ENCODE data around the gene CISD1. TPM values are rescaled to one million over a fixed set of nuclear protein-coding genes. Genes with fewer than 3 reads are reported as not detected.
A peak's percentile ranks its signal among the peaks of the same experiment; 100 is the strongest.

CISD1 gene
- total and polyA plus RNA-seq, 10 of the 15 experiments (the other 5 are each of a cell fraction or from before 2014, with no cell fraction given), result 23.0 to 162 (median 58.5) TPM

DNA sequence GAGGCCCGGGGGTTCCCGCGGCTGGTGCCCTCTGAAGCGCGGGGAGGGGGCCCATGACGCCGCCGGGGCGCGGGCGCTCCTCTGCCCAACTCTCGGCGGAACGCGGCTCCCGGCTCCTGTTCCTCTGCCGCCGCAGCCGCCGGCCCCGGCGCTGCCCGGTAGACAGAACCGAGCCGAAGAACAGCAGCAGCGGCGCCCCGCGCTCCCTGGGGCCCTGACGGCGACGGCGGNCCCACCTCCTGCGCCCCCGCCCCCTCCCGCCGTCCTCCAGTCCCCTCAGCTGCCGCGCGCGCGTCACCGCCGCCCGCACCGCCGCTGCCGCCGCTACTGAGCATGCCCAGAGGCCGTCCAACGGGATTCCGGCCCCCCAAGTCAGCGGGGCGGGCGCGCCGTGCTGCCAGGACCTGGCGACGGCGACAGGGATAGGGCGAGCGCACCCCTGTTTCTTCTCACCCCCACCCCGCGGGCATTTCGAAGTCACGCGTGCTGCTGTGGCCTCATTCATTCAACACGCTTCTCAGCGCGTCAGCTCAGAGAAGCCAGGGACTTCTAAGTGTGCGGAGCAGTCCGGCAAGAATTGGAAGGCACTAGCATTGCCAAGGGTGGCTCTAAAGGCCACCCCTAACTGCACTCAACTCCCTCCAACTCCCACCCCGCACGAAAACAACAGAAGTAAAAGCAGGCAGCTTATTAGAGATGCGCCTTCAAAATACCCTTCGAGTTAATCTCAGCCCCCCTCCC is 1.1 kb upstream of the CISD1 start, which contains the start of gene IPMK (continued):
- TF ChIP-seq, protein P1, sequence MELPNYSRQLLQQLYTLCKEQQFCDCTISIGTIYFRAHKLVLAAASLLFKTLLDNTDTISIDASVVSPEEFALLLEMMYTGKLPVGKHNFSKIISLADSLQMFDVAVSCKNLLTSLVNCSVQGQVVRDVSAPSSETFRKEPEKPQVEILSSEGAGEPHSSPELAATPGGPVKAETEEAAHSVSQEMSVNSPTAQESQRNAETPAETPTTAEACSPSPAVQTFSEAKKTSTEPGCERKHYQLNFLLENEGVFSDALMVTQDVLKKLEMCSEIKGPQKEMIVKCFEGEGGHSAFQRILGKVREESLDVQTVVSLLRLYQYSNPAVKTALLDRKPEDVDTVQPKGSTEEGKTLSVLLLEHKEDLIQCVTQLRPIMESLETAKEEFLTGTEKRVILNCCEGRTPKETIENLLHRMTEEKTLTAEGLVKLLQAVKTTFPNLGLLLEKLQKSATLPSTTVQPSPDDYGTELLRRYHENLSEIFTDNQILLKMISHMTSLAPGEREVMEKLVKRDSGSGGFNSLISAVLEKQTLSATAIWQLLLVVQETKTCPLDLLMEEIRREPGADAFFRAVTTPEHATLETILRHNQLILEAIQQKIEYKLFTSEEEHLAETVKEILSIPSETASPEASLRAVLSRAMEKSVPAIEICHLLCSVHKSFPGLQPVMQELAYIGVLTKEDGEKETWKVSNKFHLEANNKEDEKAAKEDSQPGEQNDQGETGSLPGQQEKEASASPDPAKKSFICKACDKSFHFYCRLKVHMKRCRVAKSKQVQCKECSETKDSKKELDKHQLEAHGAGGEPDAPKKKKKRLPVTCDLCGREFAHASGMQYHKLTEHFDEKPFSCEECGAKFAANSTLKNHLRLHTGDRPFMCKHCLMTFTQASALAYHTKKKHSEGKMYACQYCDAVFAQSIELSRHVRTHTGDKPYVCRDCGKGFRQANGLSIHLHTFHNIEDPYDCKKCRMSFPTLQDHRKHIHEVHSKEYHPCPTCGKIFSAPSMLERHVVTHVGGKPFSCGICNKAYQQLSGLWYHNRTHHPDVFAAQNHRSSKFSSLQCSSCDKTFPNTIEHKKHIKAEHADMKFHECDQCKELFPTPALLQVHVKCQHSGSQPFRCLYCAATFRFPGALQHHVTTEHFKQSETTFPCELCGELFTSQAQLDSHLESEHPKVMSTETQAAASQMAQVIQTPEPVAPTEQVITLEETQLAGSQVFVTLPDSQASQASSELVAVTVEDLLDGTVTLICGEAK (IDR thresholded peaks at IDR 0.05; ENCODE audit: borderline replicate concordance), result no peak
- TF ChIP-seq TCF12 (IDR thresholded peaks at IDR 0.05; ENCODE audit: low read depth, low read length) (no peak), FOS (IDR thresholded peaks at IDR 0.05; ENCODE audit: borderline replicate concordance, extremely low read depth, insufficient read length) (no peak), POU2F2 (IDR thresholded peaks at IDR 0.05; ENCODE audit: borderline replicate concordance, low read depth, low read length) (no peak), ZBED1 (IDR thresholded peaks at IDR 0.05; ENCODE audit: borderline replicate concordance) (no peak), DPF2 (IDR thresholded peaks at IDR 0.05) (0 out of 2 replicates have a peak, but pooled peaks have one; percentile 58), POLR2AphosphoS5 (IDR thresholded peaks at IDR 0.05; ENCODE audit: low read length) (peak; percentile 53; the same call in 1 of the 2 replicates), NR2C2 (IDR thresholded peaks at IDR 0.05; ENCODE audit: borderline replicate concordance, control insufficient read depth, insufficient read length, low read depth) (no peak), NFYB (IDR thresholded peaks at IDR 0.05; ENCODE audit: insufficient read depth, low read depth, low read length) (peak; percentile 53; the same call in 1 of the 2 replicates), RAD51 (IDR thresholded peaks at IDR 0.05) (0 out of 2 replicates have a peak, but pooled peaks have one; percentile 25), TBL1XR1 (IDR thresholded peaks at IDR 0.05; ENCODE audit: low read depth, low read length) (0 out of 2 replicates have a peak, but pooled peaks have one; percentile 26), RBBP5 (conservative IDR thresholded peaks at IDR 0.05) (no peak), MEF2B (IDR thresholded peaks at IDR 0.05; ENCODE audit: partially characterized antibody, poor library complexity, severe bottlenecking) (no peak), NR2F1 (conservative IDR thresholded peaks at IDR 0.05) (peak; percentile 63; the same call in 1 of the 2 replicates)

Measured in GM12878 (cell line).